Tongue (tissue), 3 donors: ENCODE data around the gene CEP41. TPM values are rescaled to one million over a fixed set of nuclear protein-coding genes. Genes with fewer than 3 reads are reported as not detected.

ENCODE experiments used
- DNase-seq: peaks from one replicate; pipeline ENCODE4 v3.0.0-alpha.2; 2015
- small RNA-seq: library from RNA; depleted of rRNA; stranded (forward); fragments of <200 nt; gene quantifications from one replicate; pipeline ENCODE3, GENCODE V24; 2014; ENCODE audit warnings: low replicate concordance
- total RNA-seq: library from RNA; depleted of rRNA; stranded (reverse); fragments of >200 nt; gene quantifications from one replicate; pipeline ENCODE4 v1.2.3, GENCODE V29; 2014

The CEP41 gene
- total RNA-seq, 1 donor from 2014 or later = 28.3 TPM

GRCh38 chr7:130346941-130347340, 93.9 kb downstream of the CEP41 start:
- DNase-seq = no peak

GRCh38 chr7:130346177-130346905, 94.5 kb downstream of the CEP41 start:
- DNase-seq = no peak

GRCh38 chr7:130345725-130346124, 95.1 kb downstream of the CEP41 start:
- DNase-seq = no peak

- peak; percentile 91 for DNase-seq
Measured at GRCh38 chr7:130345136-130345535, 95.7 kb downstream of the CEP41 start.

- DNase-seq = no peak
Measured at GRCh38 chr7:130344271-130344866, 96.4 kb downstream of the CEP41 start, which contains the start of gene CPA5. TSS of gene CPA5 (plus strand) at chr7:130344816. CDS start at chr7:130346486, 1,670 bp downstream.

Small RNAs within 50 kb of the gene (small RNA-seq; reads per million reads assigned to genes)
- not detected for gene RF02148
- not detected for gene RF02149
- not detected for gene RF02150

Other genes starting within 250 kb of the CEP41 start
- 10.3 TPM for gene TMEM209, start 235.6 kb downstream of the CEP41 start, total RNA-seq
- not detected for gene SSMEM1, start 233.2 kb downstream of the CEP41 start, total RNA-seq
- gene CPA2, start 174.2 kb downstream of the CEP41 start, total RNA-seq = not detected
- 2.4 TPM for gene CPA4, start 147.9 kb downstream of the CEP41 start, total RNA-seq
- gene CPA5, start 96.2 kb downstream of the CEP41 start, total RNA-seq = 0.31 TPM
- 2.9 TPM for gene CPA1, start 60.5 kb downstream of the CEP41 start, total RNA-seq
- gene MEST, start 51.1 kb upstream of the CEP41 start, total RNA-seq = 951 TPM
- 38.5 TPM for gene COPG2, start 227.7 kb upstream of the CEP41 start, total RNA-seq
- gene TSGA13, start 245.5 kb upstream of the CEP41 start, total RNA-seq = not detected